Lung (tissue), 12 donors: ENCODE results near the gene SH3BP4. TPM values are rescaled to one million over a fixed set of nuclear protein-coding genes. Genes with fewer than 3 reads are reported as not detected.
A peak's percentile ranks its signal among the peaks of the same experiment; 100 is the strongest.

Source experiments
- ATAC-seq: fragments of 200-7000 bp; cut with Tn5 transposase; one replicate; pipeline ENCODE4 v1.9.1; 2020; ENCODE audit warnings: moderate number of reproducible peaks; ENCODE audit not compliant: insufficient read depth, low FRiP score
- DNase-seq, 3 donors: peaks; one replicate each; pipeline ENCODE4 v3.0.0-alpha.2; 2013 to 2017
- H3K27ac ChIP-seq, 2 donors: one replicate each; pipeline ENCODE4 v1.5.1; 2013; ENCODE audit warnings: mild to moderate bottlenecking in 2 of 2, moderate library complexity in 2 of 2, control low read depth in 1 of 2, inconsistent platforms in 1 of 2, low read depth in 1 of 2, low read length in 1 of 2
- H3K27me3 ChIP-seq, 3 donors: one replicate each; pipeline ENCODE4 v1.5.1; 2013; ENCODE audit warnings: low read length in 2 of 3; ENCODE audit not compliant: control insufficient read depth in 3 of 3, insufficient read depth in 3 of 3
- H3K36me3 ChIP-seq, 4 donors: one replicate each; pipeline ENCODE4 v1.5.1; 2013; ENCODE audit warnings: low read length in 4 of 4, mild to moderate bottlenecking in 1 of 4, moderate library complexity in 1 of 4; ENCODE audit not compliant: control insufficient read depth in 4 of 4, insufficient read depth in 4 of 4
- H3K4me1 ChIP-seq, 5 donors: one replicate each; pipeline ENCODE4 v1.5.1; 2013; ENCODE audit warnings: low read length in 5 of 5, mild to moderate bottlenecking in 2 of 5, moderate library complexity in 1 of 5; ENCODE audit not compliant: control insufficient read depth in 5 of 5, insufficient read depth in 5 of 5
- H3K4me3 ChIP-seq: one replicate; pipeline ENCODE4 v1.5.1; 2013; ENCODE audit warnings: mild to moderate bottlenecking, control low read depth, moderate library complexity
- H3K9ac ChIP-seq, 2 donors: one replicate each; pipeline ENCODE4 v1.5.1; 2013; ENCODE audit warnings: low read length in 2 of 2, control low read depth in 1 of 2; ENCODE audit not compliant: insufficient read depth in 1 of 2
- H3K9me3 ChIP-seq, 4 donors: one replicate each; pipeline ENCODE4 v1.5.1; 2013; ENCODE audit warnings: low read length in 3 of 4, mild to moderate bottlenecking in 1 of 4, moderate library complexity in 1 of 4; ENCODE audit not compliant: control insufficient read depth in 4 of 4, insufficient read depth in 3 of 4
- CTCF ChIP-seq: IDR thresholded peaks from 2 replicates; pipeline ENCODE4 v1.5.1; 2012; ENCODE audit warnings: mild to moderate bottlenecking; ENCODE audit errors: control extremely low read depth, extremely low read depth
- WGBS, 2 donors: extraction: QIAGEN DNeasy Blood & Tissue Kit; methylation state at CpG; one replicate each; pipeline ENCODE4 v1.1.7; 2013; 5-methylcytosine and 5-hydroxymethylcytosine counted together
- polyA plus RNA-seq, 2 donors: library from polyadenylated mRNA; stranded (reverse); fragments of 200-250 nt; gene quantifications; one replicate each; pipeline ENCODE4 v1.2.1, GENCODE V29; 2013
- total RNA-seq, 2 donors: library from RNA; depleted of rRNA in 1 of 2; stranded (reverse); fragments of >200 nt in 1 of 2; gene quantifications; one replicate each; pipeline ENCODE4 v1.2.1, GENCODE V29; 2014 to 2021
- donor health status: control.
- donor health status: control.
- donor health status: Bipolar disorder and iron deficiency.
- donor health status: healthy.
- donor health status: DM: yes; HTN: yes; CAD: no.

SH3BP4 gene
- total and polyA plus RNA-seq, 4 donors: 12.0 to 36.5 (median 18.2) TPM

- Histone ChIP-seq H3K27ac (no peak overlapping the region), H3K9me3 (no peaks in the 10 kb centered on the region), H3K4me1 (peaks cover 11 to 54% (median 24%) of the 10 kb centered on the region in 5 donors), H3K27me3 (no peaks in the 10 kb centered on the region), H3K9ac (no peak overlapping the region), H3K4me3 (no peak overlapping the region), H3K36me3 (no peaks in the 10 kb centered on the region)
- no peak for TF ChIP-seq CTCF
- WGBS, 2 donors: 91 to 93% methylated on average over 10 of the region's 10 CpGs
- DNase-seq (no peak), ATAC-seq (no peak)
Measured at GRCh38 chr2:234958746-234959395, 7.1 kb downstream of the SH3BP4 start.

- Histone ChIP-seq H3K27ac (peak overlapping the region; percentile 11 to 28), H3K27me3 (no peaks in the 10 kb centered on the region), H3K4me3 (no peak overlapping the region), H3K9ac (no peak overlapping the region), H3K9me3 (no peaks in the 10 kb centered on the region), H3K36me3 (peaks cover 0 to under 1% (median 0%) of the 10 kb centered on the region in 4 donors), H3K4me1 (peaks cover 4 to 54% (median 20%) of the 10 kb centered on the region in 5 donors)
- DNase-seq (peak in 1 of 3 donors; percentile 52), ATAC-seq (no peak)
- 62 to 63% methylated on average over 13 of the region's 13 CpGs for WGBS, 2 donors
- TF ChIP-seq CTCF: no peak
Measured at GRCh38 chr2:234960175-234961088, 8.6 kb downstream of the SH3BP4 start.

- H3K27me3 ChIP-seq: no peaks in the 10 kb centered on the region
- H3K9ac ChIP-seq: no peak overlapping the region
- no peaks in the 10 kb centered on the region for H3K9me3 ChIP-seq
- H3K4me3 ChIP-seq: no peak overlapping the region
- no peak for TF ChIP-seq CTCF
- 89 to 98% methylated on average over 2 of the region's 2 CpGs for WGBS, 2 donors
- DNase-seq (no peak), ATAC-seq (no peak)
- peaks cover 0 to 3% (median 0%) of the 10 kb centered on the region in 4 donors for H3K36me3 ChIP-seq
- peaks cover 4 to 51% (median 20%) of the 10 kb centered on the region in 5 donors for H3K4me1 ChIP-seq
- H3K27ac ChIP-seq: no peak overlapping the region
Measured at GRCh38 chr2:234961784-234962183, 10.0 kb downstream of the SH3BP4 start.
